ENCODE results near the gene SLC22A31. TPM values are rescaled to one million over a fixed set of nuclear protein-coding genes. Genes with fewer than 3 reads are reported as not detected.

Gene SLC22A31
- total and polyA plus RNA-seq, 9 of the 15 experiments (the other 6 are each of a cell fraction or from before 2014, with no cell fraction given), result 0.29 to 2.2 (median 0.47) TPM; not detected in 3

- no peak; the same call in 1 of the 2 replicates for TF ChIP-seq CEBPG (CRISPR knock-in tag; IDR thresholded peaks at IDR 0.05)
- peak in 1 of 2 experiments; percentile 49; a peak in 2 of 4 replicates for TF ChIP-seq CEBPG (tag; conservative IDR thresholded peaks at IDR 0.05 in 1 of 2, IDR thresholded peaks at IDR 0.05 in 1 of 2)
- peak; percentile 50; the same call in 1 of the 2 replicates for TF ChIP-seq XRCC5 (IDR thresholded peaks at IDR 0.05; ENCODE audit: low read depth, low read length)
- peak; percentile 99 for TF ChIP-seq FOSL1 (tag; conservative IDR thresholded peaks at IDR 0.05)
- TF ChIP-seq HES1 (IDR thresholded peaks at IDR 0.05; ENCODE audit: low read depth), result peak; percentile 62; the same call in 1 of the 2 replicates
- TF ChIP-seq DEAF1 (CRISPR knock-in tag; IDR thresholded peaks at IDR 0.05), result peak; percentile 72
- TF ChIP-seq ARNT (IDR thresholded peaks at IDR 0.05), result peak in 1 of 2 experiments; percentile 56; a peak in 1 of 4 replicates
- TF ChIP-seq PKNOX1 (IDR thresholded peaks at IDR 0.05), result peak; percentile 81
- TF ChIP-seq TCFL5 (CRISPR knock-in tag; conservative IDR thresholded peaks at IDR 0.05), result no peak
- TF ChIP-seq ZBTB7A (IDR thresholded peaks at IDR 0.05; ENCODE audit: borderline replicate concordance, control insufficient read depth, low read depth, low read length), result peak; percentile 63; the same call in 1 of the 2 replicates
- TF ChIP-seq PPARD (CRISPR knock-in tag; IDR thresholded peaks at IDR 0.05), result no peak
- TF ChIP-seq XRCC3 (IDR thresholded peaks at IDR 0.05), result no peak
- peak; percentile 47; the same call in 1 of the 2 replicates for TF ChIP-seq FOXJ2 (tag; IDR thresholded peaks at IDR 0.05)
- TF ChIP-seq SMARCA5 (IDR thresholded peaks at IDR 0.05), result no peak
- no peak for TF ChIP-seq NR1H2 (CRISPR knock-in tag; IDR thresholded peaks at IDR 0.05)
- peak; percentile 32; the same call in 1 of the 2 replicates for TF ChIP-seq C11orf30 (IDR thresholded peaks at IDR 0.05; ENCODE audit: low read depth)
- TF ChIP-seq ZNF134 (CRISPR knock-in tag; conservative IDR thresholded peaks at IDR 0.05), result no peak
- no peak for TF ChIP-seq CEBPB (tag; IDR thresholded peaks at IDR 0.05)
- peak; percentile 60 for TF ChIP-seq BCOR (IDR thresholded peaks at IDR 0.05)
- TF ChIP-seq E2F6 (IDR thresholded peaks at IDR 0.05; ENCODE audit: borderline replicate concordance in 1 of 2, extremely low read depth in 1 of 2, insufficient read depth in 1 of 2, insufficient read length in 1 of 2, low read depth in 1 of 2, low read length in 1 of 2, poor library complexity in 1 of 2, severe bottlenecking in 1 of 2), result peak in 1 of 2 experiments; percentile 12
- peak; percentile 69; the same call in 1 of the 2 replicates for TF ChIP-seq CC2D1A (IDR thresholded peaks at IDR 0.05)
- TF ChIP-seq HNRNPLL (IDR thresholded peaks at IDR 0.05; ENCODE audit: low read depth, low read length, poor library complexity, severe bottlenecking), result no peak
- TF ChIP-seq ZNF224 (CRISPR knock-in tag; IDR thresholded peaks at IDR 0.05), result no peak
- no peak for TF ChIP-seq POLR2H (tag; IDR thresholded peaks at IDR 0.05; ENCODE audit: low read depth)
- TF ChIP-seq SMC3 (conservative IDR thresholded peaks at IDR 0.05; ENCODE audit: insufficient read depth, low read depth, low read length), result peak; percentile 76
Observed at GRCh38 chr16:89216315-89217137, 16.2 kb upstream of the SLC22A31 start (continued).
